NK-92 treated with Interleukin-12 subunit alpha and Interleukin-12 subunit beta, amount 100 ng/mL, for 24 hours (cell line): ENCODE measurements around the gene ADAMTS17.

Experiments
- DNase-seq: peaks from one replicate; lab custom pipeline; 2025; lab: John Stamatoyannopoulos, UW

ADAMTS17 gene

GRCh38 chr15:100276506-100276905, 65.3 kb downstream of the ADAMTS17 start:
- no peak for DNase-seq

DNA sequence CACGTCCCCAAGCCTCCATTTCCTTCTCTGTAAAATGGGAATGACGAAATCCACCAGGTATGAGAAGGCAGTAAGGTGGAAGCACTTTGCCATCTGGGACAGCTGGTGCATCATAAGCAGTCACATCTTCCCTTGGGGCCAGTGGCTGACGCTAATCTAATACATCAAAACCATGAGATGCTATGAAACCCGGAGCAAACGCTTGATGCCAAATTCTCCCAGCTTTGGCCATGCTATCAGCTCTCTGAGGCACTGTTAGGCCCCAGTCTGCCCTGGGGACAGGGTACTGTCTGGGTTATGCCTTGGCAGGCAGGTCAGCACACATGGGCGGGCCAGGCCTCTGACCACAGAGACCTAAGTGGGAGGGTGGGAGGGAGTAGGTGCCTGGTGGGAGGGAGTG, 66.1 kb downstream of the ADAMTS17 start:
- no peak for DNase-seq

GRCh38 chr15:100269831-100270230, 71.9 kb downstream of the ADAMTS17 start:
- no peak for DNase-seq

- no peak for DNase-seq
Measured at GRCh38 chr15:100266166-100266565, 75.6 kb downstream of the ADAMTS17 start.

- no peak for DNase-seq
Measured at GRCh38 chr15:100265641-100266035, 76.1 kb downstream of the ADAMTS17 start.

DNA sequence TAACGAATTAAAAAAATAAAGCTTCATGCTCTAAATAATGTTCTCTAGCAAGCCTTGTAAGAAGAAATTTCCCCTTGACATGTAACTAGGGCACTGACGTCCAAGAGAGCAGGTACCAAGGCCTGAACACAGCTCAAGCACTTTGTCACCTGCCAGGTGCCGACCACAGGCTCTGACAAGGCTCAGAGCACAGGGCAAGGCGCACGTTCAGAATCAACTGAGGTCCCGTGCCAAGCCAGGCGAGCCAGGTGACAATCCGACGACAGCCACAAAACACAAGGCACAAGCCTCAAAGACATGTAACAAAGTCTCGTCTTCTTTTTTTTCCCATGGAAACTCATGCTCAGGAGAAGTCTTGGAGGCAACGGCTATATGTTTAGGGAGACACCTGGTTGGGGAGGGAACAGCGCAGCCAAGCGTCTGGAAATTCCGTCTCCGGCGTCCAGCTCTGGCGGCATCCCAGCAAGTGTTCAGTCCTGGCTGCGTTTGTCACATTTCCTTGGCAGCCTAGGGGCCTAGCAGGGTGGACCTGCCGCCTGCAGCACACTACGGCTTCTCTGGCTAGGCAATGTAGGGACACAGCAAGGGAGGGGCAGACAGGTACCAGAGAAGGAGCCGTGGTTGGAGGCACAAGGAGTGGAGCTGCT, 76.7 kb downstream of the ADAMTS17 start:
- DNase-seq, result no peak

- no peak for DNase-seq
Measured at GRCh38 chr15:100263721-100264455, 77.9 kb downstream of the ADAMTS17 start.

GRCh38 chr15:100263031-100263430, 78.7 kb downstream of the ADAMTS17 start:
- no peak for DNase-seq

GRCh38 chr15:100261302-100262240, 80.2 kb downstream of the ADAMTS17 start:
- DNase-seq, result no peak

- DNase-seq, result no peak
Measured at GRCh38 chr15:100259266-100259665, 82.5 kb downstream of the ADAMTS17 start.

DNA sequence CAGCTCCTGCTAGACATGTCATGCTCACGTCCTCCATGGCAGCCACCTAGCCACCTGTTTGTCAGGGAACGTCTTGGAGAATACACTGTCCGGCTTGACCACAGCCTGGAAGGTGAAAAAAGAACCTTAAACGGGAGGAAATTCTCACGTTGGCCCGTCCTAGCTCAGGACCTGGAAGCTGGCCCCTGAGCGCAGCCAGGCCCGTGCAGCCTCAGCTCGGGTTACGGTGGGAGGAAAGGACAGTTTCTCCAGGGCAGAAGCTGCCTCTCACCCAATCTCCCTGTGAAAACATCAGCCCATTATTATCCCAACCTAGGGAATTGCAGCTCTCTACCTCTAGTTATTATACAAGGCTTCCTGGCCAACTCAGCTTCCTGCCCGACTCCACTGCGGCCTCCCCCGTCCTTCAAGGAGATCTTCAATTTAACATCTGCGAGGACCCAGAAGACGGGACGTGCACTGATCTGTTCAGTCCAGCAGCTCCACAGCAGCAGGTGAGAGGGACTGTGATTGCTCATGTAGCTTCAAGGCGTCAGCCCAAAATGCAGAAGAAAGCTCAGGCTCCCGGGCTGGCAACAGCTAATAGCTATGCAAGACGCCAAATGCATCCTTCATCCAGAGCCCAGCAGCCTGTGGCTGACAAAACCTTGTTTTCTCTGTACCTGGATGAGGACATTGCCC, 84.7 kb downstream of the ADAMTS17 start:
- no peak for DNase-seq

DNA sequence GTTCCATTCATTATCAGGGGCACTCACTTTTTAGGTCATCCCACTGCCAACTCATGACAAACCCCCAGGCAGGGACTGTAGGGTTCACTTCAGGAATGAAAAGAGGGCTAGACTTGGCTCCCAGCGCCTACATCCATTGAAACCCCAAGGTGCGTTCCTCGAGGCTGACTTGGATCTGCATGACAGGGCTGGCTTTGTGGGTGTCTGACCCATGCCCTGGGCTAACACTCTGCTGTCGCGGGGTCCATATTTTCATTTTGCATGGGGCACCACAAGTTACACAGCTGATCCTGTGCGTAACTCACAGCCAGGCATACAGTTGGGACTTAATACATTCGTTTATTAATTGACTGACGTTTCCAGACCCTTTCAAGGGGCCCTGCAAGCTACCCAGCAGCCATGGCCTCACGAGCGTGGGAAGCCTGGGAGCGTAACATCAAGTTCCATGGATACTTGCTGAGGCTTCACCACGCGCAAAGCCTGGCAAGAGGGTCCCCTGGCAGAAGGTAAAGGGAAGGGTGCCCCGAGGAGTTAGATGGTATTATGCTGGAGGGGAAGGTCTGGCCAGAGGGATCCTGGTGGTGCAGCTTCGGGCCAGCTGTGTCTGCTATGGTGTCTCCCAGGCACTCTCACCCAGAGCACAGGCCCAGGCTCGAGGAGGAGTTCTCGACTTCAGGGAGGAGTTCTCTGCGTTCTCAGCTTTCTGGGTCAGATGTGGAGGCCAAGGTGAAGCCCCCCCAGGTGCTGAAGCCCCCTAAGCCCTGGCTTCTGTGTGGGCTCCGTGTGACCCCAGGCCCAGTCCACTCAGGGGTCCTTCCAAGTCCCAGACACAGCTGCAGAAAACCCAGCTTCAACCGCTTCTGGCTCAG, 85.4 kb downstream of the ADAMTS17 start:
- DNase-seq, result no peak

DNA sequence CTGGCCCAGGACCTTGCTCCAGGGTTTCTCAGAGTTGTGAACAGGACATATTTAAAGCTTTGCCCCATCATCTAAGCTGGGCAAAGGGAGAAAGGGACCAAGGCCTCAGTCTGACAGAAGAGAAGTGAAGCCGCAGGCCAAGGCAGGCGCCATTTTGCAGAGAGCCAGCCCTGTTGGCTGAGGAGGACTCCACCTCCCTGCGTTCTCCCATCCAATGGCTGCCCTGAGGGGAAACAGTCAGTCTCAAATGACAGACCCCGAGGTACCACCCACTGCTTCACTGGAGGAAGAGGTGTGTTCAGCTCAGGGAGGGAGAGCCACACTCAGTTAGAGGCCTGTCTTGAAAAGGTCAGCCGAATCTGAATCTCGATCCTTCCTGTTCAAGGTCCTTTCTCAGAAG, 86.1 kb downstream of the ADAMTS17 start:
- DNase-seq, result no peak

- DNase-seq, result no peak
Measured at GRCh38 chr15:100254691-100255090, 87.1 kb downstream of the ADAMTS17 start.

- no peak for DNase-seq
Measured at GRCh38 chr15:100254285-100254684, 87.5 kb downstream of the ADAMTS17 start.

DNA sequence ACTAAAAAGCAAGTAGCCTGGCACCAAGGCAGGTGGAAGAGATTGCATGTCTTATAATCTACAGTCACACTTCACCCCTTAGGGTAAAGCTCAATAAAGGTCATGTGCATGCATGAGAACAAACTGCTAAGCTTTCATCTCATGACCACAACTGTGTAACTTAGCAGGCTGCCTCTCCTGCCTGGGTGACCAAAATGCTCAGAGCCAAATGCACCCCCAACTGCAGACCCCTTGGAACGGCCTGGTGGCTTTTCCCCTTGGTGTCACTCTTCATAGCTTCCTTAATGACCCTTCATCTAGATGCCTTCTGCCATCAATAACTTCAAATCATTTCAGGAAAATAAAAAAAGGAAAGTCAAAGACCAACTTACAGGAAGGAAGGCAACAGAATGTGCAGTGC, 88.1 kb downstream of the ADAMTS17 start:
- DNase-seq, result no peak

GRCh38 chr15:100252779-100253417, 88.9 kb downstream of the ADAMTS17 start:
- DNase-seq, result no peak

GRCh38 chr15:100252359-100252758, 89.4 kb downstream of the ADAMTS17 start:
- no peak for DNase-seq

DNA sequence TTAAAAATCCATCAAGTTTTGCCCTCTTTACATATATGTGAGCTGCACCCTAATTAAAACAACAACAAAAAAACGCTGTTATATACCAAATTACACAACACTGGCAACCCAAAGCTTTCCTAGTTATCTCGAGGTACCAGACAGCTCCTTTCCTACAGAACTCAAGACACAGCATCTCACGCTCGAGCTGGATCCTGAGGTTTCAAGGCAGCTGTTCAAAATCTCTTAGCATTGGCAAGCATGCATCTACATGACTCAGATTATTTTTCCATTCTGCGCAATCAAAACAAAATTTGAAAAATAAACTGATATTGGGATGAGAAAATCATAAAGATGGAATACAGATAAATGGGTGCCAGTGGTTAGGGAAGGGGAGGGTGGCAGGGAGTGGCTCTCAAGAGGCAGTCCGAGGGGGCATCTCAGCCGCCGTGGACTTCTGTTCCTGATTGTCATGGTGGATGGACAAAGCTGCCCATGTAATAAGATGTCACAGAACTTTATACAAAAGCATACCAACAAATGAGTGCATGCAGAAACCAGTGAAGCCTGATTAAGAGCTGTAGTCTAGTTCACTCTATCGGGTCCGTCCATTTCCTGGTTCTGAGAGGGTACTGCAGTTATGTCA, 91.5 kb downstream of the ADAMTS17 start:
- no peak for DNase-seq
